ENCODE data around the gene MAP1LC3A.

DNA sequence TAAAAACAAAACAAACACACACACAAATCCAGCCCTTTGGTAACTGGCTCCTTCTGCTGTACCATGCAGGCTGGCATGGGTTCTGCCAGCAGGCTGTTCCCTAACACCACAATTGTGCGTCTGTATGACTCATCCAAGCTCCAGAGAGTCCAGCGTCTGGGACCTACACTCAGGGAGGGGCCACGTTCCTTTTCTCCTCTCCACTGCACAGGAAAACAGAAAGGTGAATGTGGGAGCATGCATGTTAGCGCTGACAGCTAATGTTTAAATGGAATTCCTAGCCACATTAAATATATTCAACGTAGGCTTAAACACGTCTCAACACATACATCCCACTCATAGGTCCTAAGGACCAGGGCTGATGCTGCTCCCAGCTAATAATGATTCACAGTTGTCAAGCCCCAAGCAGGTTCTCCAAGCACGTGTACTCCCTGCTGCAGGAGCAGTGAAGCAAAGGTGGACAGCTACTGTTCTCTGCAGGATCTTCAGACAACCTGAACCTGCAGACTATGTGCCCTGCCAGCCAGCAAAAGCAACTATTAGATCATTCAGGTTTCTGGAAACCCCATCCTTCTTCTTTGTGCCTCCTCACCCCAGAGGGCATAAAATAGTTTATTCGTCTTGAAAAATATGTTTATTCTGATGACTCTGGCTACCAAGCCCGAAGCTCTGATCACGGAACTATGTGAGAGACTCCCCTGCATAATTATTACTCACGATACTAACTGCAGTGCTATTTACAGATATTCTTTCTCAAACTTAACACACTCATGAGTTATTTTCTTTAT is 20.9 kb downstream of the MAP1LC3A start:
- TF ChIP-seq, protein P1, sequence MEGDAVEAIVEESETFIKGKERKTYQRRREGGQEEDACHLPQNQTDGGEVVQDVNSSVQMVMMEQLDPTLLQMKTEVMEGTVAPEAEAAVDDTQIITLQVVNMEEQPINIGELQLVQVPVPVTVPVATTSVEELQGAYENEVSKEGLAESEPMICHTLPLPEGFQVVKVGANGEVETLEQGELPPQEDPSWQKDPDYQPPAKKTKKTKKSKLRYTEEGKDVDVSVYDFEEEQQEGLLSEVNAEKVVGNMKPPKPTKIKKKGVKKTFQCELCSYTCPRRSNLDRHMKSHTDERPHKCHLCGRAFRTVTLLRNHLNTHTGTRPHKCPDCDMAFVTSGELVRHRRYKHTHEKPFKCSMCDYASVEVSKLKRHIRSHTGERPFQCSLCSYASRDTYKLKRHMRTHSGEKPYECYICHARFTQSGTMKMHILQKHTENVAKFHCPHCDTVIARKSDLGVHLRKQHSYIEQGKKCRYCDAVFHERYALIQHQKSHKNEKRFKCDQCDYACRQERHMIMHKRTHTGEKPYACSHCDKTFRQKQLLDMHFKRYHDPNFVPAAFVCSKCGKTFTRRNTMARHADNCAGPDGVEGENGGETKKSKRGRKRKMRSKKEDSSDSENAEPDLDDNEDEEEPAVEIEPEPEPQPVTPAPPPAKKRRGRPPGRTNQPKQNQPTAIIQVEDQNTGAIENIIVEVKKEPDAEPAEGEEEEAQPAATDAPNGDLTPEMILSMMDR (IDR thresholded peaks at IDR 0.05): peak; percentile 11 to 29 (median 20)
- TF ChIP-seq POLR2A (IDR thresholded peaks at IDR 0.05): no peak
